B cell (primary cell): Measurements from ENCODE around the gene SURF6. TPM values are rescaled to one million over a fixed set of nuclear protein-coding genes. Genes with fewer than 3 reads are reported as not detected.
"Not testable (repeated sequence)": the region's sequence is repeated elsewhere in the genome, so short reads cannot be mapped to it uniquely, and the experiment has no call there.

Experiments
- ATAC-seq: fragments of 200-7000 bp; cut with Tn5 transposase; one replicate; pipeline ENCODE4 v1.10.0; 2021; ENCODE audit warnings: low read depth, mild to moderate bottlenecking, moderate number of reproducible peaks, moderate library complexity
- CTCF ChIA-PET: fragments of 350-600 bp; sonication (Branson Sonifier 250); formaldehyde crosslinking; loops from one replicate; lab custom pipeline; 2021; ENCODE audit warnings: antibody characterized with exemption, inconsistent platforms; lab: Charles Lee
- POLR2A ChIA-PET: fragments of 350-600 bp; sonication (Branson Sonifier 250); formaldehyde crosslinking; loops from one replicate; lab custom pipeline; 2021; ENCODE audit warnings: antibody characterized with exemption; lab: Charles Lee
- DNase-seq: peaks from one replicate; pipeline ENCODE4 v3.0.0; 2013
- H2AFZ ChIP-seq: 2 replicates; pipeline ENCODE4 v1.6.1; 2012; ENCODE audit warnings: mild to moderate bottlenecking, low read depth, low read length; ENCODE audit not compliant: insufficient read depth, poor library complexity, severe bottlenecking
- H3K27ac ChIP-seq, 2 donors: 1 replicate in 1 of 2; 2 replicates in 1 of 2; pipeline ENCODE4 v1.5.1; 2012 to 2013; ENCODE audit warnings: low read length in 2 of 2, mild to moderate bottlenecking in 2 of 2, moderate library complexity in 1 of 2
- H3K27me3 ChIP-seq, 4 experiments: fragments of 200-600 bp in 1 of 4; sonication (generic) in 1 of 4; replicated peaks in 1 of 4; 1 replicate in 2 of 4; 2 replicates in 2 of 4; pipeline versions ENCODE4 v1.6.1 to v1.7.0; 2013 to 2016; ENCODE audit warnings: low read length in 3 of 4, mild to moderate bottlenecking in 2 of 4, mixed read lengths in 1 of 4, moderate library complexity in 1 of 4; ENCODE audit not compliant: insufficient read depth in 4 of 4, control insufficient read depth in 3 of 4; ENCODE audit errors: control extremely low read depth in 1 of 4
- H3K36me3 ChIP-seq, 2 experiments: replicated peaks in 1 of 2; 1 replicate in 1 of 2; 2 replicates in 1 of 2; pipeline versions ENCODE4 v1.6.1 to v1.7.1; 2013; ENCODE audit warnings: low read length in 1 of 2; ENCODE audit not compliant: insufficient read depth in 2 of 2, control insufficient read depth in 1 of 2; ENCODE audit errors: control extremely low read depth in 1 of 2, extremely low read depth in 1 of 2
- H3K4me1 ChIP-seq, 2 donors: fragments of 200-600 bp in 1 of 2; sonication (generic) in 1 of 2; 1 replicate in 1 of 2; 2 replicates in 1 of 2; pipeline versions ENCODE4 v1.5.1 to v1.6.1; 2013 to 2017; ENCODE audit warnings: low read length in 2 of 2; ENCODE audit not compliant: control insufficient read depth in 2 of 2, insufficient read depth in 2 of 2
- H3K4me2 ChIP-seq: replicated peaks from 2 replicates; pipeline ENCODE3; 2012; ENCODE audit warnings: mild to moderate bottlenecking, low read depth, low read length; ENCODE audit not compliant: poor library complexity, severe bottlenecking
- H3K4me3 ChIP-seq, 5 experiments: fragments of 200-600 bp in 1 of 5; sonication (generic) in 1 of 5; 1 replicate in 3 of 5; 2 replicates in 2 of 5; pipeline versions ENCODE4 v1.5.1 to v1.7.0; 2011 to 2016; ENCODE audit warnings: low read length in 4 of 5, mild to moderate bottlenecking in 4 of 5, low read depth in 2 of 5, control low read depth in 1 of 5, moderate library complexity in 1 of 5; ENCODE audit not compliant: insufficient read depth in 1 of 5; ENCODE audit errors: control extremely low read depth in 1 of 5, extremely low read depth in 1 of 5
- H3K79me2 ChIP-seq: fragments of 200-600 bp; sonication (generic); one replicate; pipeline ENCODE4 v1.6.0; 2016; ENCODE audit warnings: low read length; ENCODE audit not compliant: control insufficient read depth, insufficient read depth
- H3K9ac ChIP-seq: fragments of 200-600 bp; sonication (generic); 2 replicates; pipeline ENCODE4 v1.6.1; 2017; ENCODE audit warnings: mild to moderate bottlenecking, low read length, moderate library complexity
- H3K9me3 ChIP-seq, 3 donors: one replicate each; pipeline versions ENCODE4 v1.6.1 to v1.7.1; 2013; ENCODE audit warnings: low read length in 2 of 3; ENCODE audit not compliant: control insufficient read depth in 2 of 3, insufficient read depth in 1 of 3; ENCODE audit errors: control extremely low read depth in 1 of 3
- H4K20me1 ChIP-seq: 2 replicates; pipeline ENCODE4 v1.6.0; 2012; ENCODE audit warnings: mild to moderate bottlenecking, low read length; ENCODE audit not compliant: insufficient read depth, control insufficient read depth, poor library complexity, severe bottlenecking
- H3K27ac Mint-ChIP-seq: one replicate; pipeline ENCODE4 v1.8.0; 2021; ENCODE audit warnings: mixed read lengths
- H3K27me3 Mint-ChIP-seq: one replicate; pipeline ENCODE4 v1.8.0; 2021; ENCODE audit warnings: mixed read lengths
- H3K4me1 Mint-ChIP-seq: one replicate; pipeline ENCODE4 v1.8.0; 2021; ENCODE audit warnings: mixed read lengths
- H3K4me3 Mint-ChIP-seq: one replicate; pipeline ENCODE4 v1.8.0; 2021; ENCODE audit warnings: mixed read lengths
- H3K9me3 Mint-ChIP-seq: one replicate; pipeline ENCODE4 v1.8.0; 2022; ENCODE audit warnings: mixed read lengths; ENCODE audit not compliant: insufficient read depth
- CTCF ChIP-seq: fragments of 200-600 bp; IDR thresholded peaks from one replicate; pipeline ENCODE4 v1.8.0; 2022; ENCODE audit warnings: antibody characterized with exemption, mild to moderate bottlenecking
- EZH2 ChIP-seq: IDR thresholded peaks from 2 replicates; pipeline ENCODE4 v1.6.1; 2012; ENCODE audit warnings: borderline replicate concordance, low read depth, mild to moderate bottlenecking, moderate library complexity, low read length; ENCODE audit not compliant: insufficient read depth, poor library complexity, severe bottlenecking
- WGBS: methylation state at CpG from one replicate; pipeline ENCODE4 v1.1.5; 2013; ENCODE audit warnings: missing lambda C conversion rate; ENCODE audit not compliant: insufficient coverage; 5-methylcytosine and 5-hydroxymethylcytosine counted together
- intact Hi-C: fragments of 100-400 bp; cut with micrococcal nuclease; formaldehyde crosslinking; loops from one replicate; pipeline ENCODE4 v1.10.0; 2022
- polyA plus RNA-seq: library from polyadenylated mRNA; depleted of rRNA; stranded (reverse); fragments of >200 nt; gene quantifications from 2 replicates; pipeline ENCODE4 v1.2.3, GENCODE V29; 2012
- total RNA-seq, 2 donors: library from RNA; stranded (reverse); fragments of 120-200 nt in 1 of 2; gene quantifications; 1 replicate in 1 of 2; 2 replicates in 1 of 2; pipeline versions ENCODE4 v1.2.3 to v1.2.4, GENCODE V29; 2013 to 2022

The SURF6 gene
- total and polyA plus RNA-seq, 2 donors (not counting 1 experiment from before 2014, with no cell fraction given) = 14.7 to 25.9 TPM

GRCh38 chr9:133377721-133378216 lies 41.8 kb upstream of the SURF6 start:
- no peaks in the 10 kb centered on the region for H3K9me3 Mint-ChIP-seq
- Histone ChIP-seq H3K9me3 (no peaks in the 10 kb centered on the region), H2AFZ (no peak overlapping the region), H3K27ac (no peak overlapping the region), H3K4me3 (no peak overlapping the region), H3K9ac (no peak overlapping the region), H3K4me2 (no peak overlapping the region), H3K27me3 (no peaks in the 10 kb centered on the region), H4K20me1 (peaks cover 27% of the 10 kb centered on the region), H3K36me3 (peaks cover 0 to under 1% of the 10 kb centered on the region in 2 experiments), H3K4me1 (peaks cover 13 to 23% of the 10 kb centered on the region in 2 donors), H3K79me2 (peaks cover 31% of the 10 kb centered on the region)
- 76% methylated on average over 4 of the region's 6 CpGs for WGBS
- H3K27ac Mint-ChIP-seq = no peak overlapping the region
- ATAC-seq = no peak
- peaks cover 16% of the 10 kb centered on the region for H3K4me1 Mint-ChIP-seq
- intact Hi-C loops = loop anchor here (2.0 kb wide), 1 partner anchor 43 kb away; no protein-coding TSS in a partner anchor
- H3K4me3 Mint-ChIP-seq = no peak overlapping the region
- POLR2A ChIA-PET = no interaction called here
- CTCF ChIA-PET = no interaction called here
- no peaks in the 10 kb centered on the region for H3K27me3 Mint-ChIP-seq
- TF ChIP-seq CTCF (no peak), EZH2 (no peak)
- no peak for DNase-seq

- H4K20me1 ChIP-seq = peaks cover 32% of the 10 kb centered on the region
- WGBS = 94% methylated on average over 13 of the region's 14 CpGs
- H2AFZ ChIP-seq, H3K36me3 ChIP-seq, H3K27ac ChIP-seq, H3K27me3 Mint-ChIP-seq, H3K9ac ChIP-seq, DNase-seq, H3K4me3 ChIP-seq, H3K27me3 ChIP-seq, H3K4me2 ChIP-seq, H3K9me3 ChIP-seq, H3K9me3 Mint-ChIP-seq, H3K27ac Mint-ChIP-seq, ATAC-seq: not testable (repeated sequence)
- ChIA-PET POLR2A (interaction anchor here (1.2 kb wide), 1 partner anchor 21 kb away, joined by 6 read pairs; the partner anchor contains the start of genes SURF1 and SURF2), CTCF (interaction anchor here (0.8 to 1.2 kb wide), 3 partner anchors 15 to 254 kb away, joined by 3 to 4 read pairs (median 3); no protein-coding TSS in a partner anchor)
- Mint-ChIP-seq H3K4me3 (peak overlapping the region; percentile 76), H3K4me1 (peaks cover 21% of the 10 kb centered on the region)
- peaks cover 14 to 28% of the 10 kb centered on the region in 2 donors for H3K4me1 ChIP-seq
- H3K79me2 ChIP-seq = peaks cover 36% of the 10 kb centered on the region
- intact Hi-C loops = loop anchor here (2.0 kb wide), 1 partner anchor 44 kb away; no protein-coding TSS in a partner anchor
These were observed 41.3 kb upstream of the SURF6 start for GRCh38 chr9:133377280-133377679.
